HL-60 (cell line): ENCODE data around the gene ZNF236.

Source experiments
- GABPA ChIP-seq: IDR thresholded peaks from 2 replicates; pipeline ENCODE4 v1.6.1; 2012; ENCODE audit warnings: low read depth
- POLR2AphosphoS5 ChIP-seq: IDR thresholded peaks from 2 replicates; pipeline ENCODE4 v1.6.1; 2012; ENCODE audit warnings: low read depth
- REST ChIP-seq: IDR thresholded peaks from 2 replicates; pipeline ENCODE4 v1.6.1; 2012; ENCODE audit warnings: low read depth; ENCODE audit not compliant: insufficient replicate concordance
- SPI1 ChIP-seq: IDR thresholded peaks from 2 replicates; pipeline ENCODE4 v1.6.1; 2012; ENCODE audit warnings: low read depth, mild to moderate bottlenecking, borderline replicate concordance
- TF ChIP-seq, protein P1 (sequence below): IDR thresholded peaks from one replicate; pipeline ENCODE4 v1.5.1; 2011; ENCODE audit warnings: low read length, control low read depth, inconsistent platforms; ENCODE audit not compliant: insufficient read depth

DNA sequence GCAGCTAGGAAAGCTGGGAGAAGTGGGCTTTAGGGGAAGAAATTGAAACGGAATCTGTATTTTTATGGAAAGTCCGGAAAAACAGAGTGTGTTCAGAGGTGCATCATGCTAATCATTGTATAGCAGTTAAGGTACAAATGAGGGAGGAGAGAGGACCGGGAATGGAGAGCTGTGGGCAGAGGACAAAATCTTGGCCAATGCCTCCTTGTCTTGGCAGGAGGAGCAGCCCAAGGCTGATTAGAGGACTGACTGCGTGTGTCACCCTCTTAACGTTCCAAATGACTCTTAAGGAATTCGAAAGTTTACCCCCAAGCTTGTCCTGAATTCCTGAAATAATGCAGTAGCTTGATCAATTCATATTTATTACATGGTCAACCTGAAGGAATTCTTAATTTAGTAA, 81.0 kb downstream of the ZNF236 start:
- TF ChIP-seq, protein P1, sequence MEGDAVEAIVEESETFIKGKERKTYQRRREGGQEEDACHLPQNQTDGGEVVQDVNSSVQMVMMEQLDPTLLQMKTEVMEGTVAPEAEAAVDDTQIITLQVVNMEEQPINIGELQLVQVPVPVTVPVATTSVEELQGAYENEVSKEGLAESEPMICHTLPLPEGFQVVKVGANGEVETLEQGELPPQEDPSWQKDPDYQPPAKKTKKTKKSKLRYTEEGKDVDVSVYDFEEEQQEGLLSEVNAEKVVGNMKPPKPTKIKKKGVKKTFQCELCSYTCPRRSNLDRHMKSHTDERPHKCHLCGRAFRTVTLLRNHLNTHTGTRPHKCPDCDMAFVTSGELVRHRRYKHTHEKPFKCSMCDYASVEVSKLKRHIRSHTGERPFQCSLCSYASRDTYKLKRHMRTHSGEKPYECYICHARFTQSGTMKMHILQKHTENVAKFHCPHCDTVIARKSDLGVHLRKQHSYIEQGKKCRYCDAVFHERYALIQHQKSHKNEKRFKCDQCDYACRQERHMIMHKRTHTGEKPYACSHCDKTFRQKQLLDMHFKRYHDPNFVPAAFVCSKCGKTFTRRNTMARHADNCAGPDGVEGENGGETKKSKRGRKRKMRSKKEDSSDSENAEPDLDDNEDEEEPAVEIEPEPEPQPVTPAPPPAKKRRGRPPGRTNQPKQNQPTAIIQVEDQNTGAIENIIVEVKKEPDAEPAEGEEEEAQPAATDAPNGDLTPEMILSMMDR: no peak
- TF ChIP-seq REST (no peak), POLR2AphosphoS5 (no peak), GABPA (no peak), SPI1 (no peak)
